Left ventricle myocardium superior (tissue), 1 donor: Measurements from ENCODE around the gene QSER1. TPM values are rescaled to one million over a fixed set of nuclear protein-coding genes. Genes with fewer than 3 reads are reported as not detected.
"Not testable (repeated sequence)": the region's sequence is repeated elsewhere in the genome, so short reads cannot be mapped to it uniquely, and the experiment has no call there.

ENCODE experiments used
- ATAC-seq: fragments of 200-7000 bp; cut with Tn5 transposase; one replicate; pipeline ENCODE4 v1.9.1; 2020; ENCODE audit warnings: mild to moderate bottlenecking, moderate library complexity
- DNase-seq: peaks from one replicate; pipeline ENCODE4 v3.0.0-alpha.2; 2020
- intact Hi-C: fragments of 100-400 bp; cut with micrococcal nuclease; formaldehyde crosslinking; loops from one replicate; pipeline ENCODE4 v1.11.0; 2022
- long read RNA-seq: library from polyadenylated mRNA; unstranded; transcript quantifications from one replicate; pipeline ENCODE4 v2.0.0, GENCODE V29; 2021
- total RNA-seq: library from RNA; stranded (reverse); fragmentation: NEBNext Ultra II Directional; extraction: Animal tissue kit (Norgen Biotek cat#: 25700); gene quantifications from one replicate; pipeline ENCODE4 v1.2.1, GENCODE V29; 2021
- donor health status: DM: no; HTN: yes; CAD: no; lungs with severe emphysema.

QSER1 gene
- 16.5 TPM for total RNA-seq
- long read RNA-seq, partial matches to known transcripts, result 0 of 1 reads
- long read RNA-seq, other reads (novel, unspliced or antisense), result 1 of 1 reads

DNA sequence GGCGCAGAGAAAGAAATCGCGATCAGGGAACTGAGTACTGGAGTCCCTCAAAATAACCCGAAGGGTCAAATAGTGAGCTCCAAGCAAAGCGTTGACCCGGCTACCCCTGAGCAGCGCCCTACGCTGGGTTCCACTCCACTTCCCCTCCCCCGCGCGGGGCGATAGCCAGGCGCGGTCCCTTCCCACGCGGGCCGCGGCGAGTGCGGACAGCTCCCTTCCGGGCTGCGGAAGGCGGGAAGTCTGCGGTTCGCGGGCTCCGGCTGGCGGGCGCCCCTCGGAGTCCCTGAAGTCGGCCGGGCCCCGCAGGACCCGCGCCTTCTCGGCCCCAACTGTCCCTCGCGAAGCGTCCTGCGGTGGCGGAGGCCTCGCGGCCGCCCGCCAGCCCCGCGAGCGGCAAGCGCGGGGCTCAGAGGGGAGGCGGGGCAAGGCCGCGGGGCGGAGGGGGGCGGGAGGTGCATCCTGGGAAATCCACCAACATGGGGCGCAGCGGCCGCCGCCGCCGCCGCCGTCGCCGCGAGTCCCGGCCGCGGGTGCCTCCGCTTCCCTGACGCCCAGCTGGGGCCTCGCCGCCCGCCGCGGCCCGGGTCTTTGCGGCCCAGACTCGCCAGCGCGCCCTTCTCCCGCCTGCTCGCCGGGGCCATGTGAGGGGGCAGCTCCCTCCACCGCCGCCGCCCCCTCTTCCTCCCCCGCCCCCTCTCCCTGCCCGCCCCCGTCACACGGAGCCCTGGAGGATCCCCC is at the start of gene QSER1:
TSS of gene QSER1 (plus strand) at position 457 of the 738 bp plus-strand sequence. CDS start 315 bp downstream, outside the sequence.
- DNase-seq, result peak; percentile 84
- intact Hi-C loops, result no loop called here
- ATAC-seq, result peak; percentile 92

DNA sequence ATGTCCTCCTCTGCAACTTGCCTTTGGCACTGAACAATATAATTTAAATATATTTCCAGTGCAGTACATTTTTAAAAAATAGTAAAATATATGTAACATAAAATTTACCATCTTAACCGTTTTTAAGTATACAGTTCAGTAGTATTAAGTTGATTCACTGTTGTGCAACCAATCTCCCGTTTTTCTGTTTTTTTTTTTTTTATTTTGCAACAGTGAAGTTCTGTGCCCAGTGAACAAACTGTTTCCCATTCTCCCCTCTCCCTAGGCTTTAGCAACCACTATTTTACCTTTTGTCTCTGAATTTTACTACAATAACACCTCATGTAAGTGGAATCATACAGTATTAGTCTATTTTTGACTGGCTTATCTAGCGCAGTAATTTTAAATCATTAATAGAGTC is 49.1 kb upstream of the QSER1 start:
- intact Hi-C loops, result no loop called here
- DNase-seq (no peak), ATAC-seq (no peak)

DNA sequence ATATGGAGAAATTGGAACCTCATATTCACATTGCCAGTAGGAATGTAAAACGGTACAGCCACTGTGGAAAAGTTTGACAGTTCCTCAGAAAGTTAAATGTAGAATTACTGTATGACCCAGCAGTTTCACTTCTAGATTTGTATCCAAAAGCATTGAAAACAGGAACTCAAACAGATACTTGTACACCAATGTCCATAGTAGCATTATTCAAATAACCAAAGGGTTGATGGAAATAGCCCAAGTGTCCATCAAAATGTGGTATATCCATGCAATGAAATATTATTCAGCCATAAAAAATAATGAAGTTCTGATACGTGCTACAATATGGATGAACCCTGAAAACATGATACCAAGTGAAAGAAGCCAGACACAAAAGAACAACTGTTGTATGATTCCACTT is 45.1 kb upstream of the QSER1 start:
- intact Hi-C loops, result no loop called here
- ATAC-seq (no peak), DNase-seq (no peak)

DNA sequence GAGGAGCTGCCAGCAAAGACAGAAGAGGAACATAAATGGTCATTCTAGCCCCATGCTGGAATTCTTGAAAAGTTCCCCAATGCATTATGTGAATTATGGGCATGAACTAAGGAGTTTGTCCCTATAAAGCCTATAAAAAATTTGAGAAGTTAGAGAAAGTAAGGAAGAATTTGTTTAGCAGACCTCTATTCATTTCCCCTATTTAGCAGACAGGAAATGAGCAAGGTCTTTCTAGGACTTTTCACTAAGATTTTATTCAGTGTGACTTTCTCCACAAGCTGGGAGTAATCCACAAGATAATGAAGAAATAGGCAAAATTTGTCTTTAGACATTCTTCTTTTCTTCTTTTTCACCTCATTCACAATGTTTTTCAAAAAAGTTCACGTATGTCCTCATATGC is 42.9 kb upstream of the QSER1 start:
- ATAC-seq, result no peak
- no peak for DNase-seq
- intact Hi-C loops, result no loop called here

DNA sequence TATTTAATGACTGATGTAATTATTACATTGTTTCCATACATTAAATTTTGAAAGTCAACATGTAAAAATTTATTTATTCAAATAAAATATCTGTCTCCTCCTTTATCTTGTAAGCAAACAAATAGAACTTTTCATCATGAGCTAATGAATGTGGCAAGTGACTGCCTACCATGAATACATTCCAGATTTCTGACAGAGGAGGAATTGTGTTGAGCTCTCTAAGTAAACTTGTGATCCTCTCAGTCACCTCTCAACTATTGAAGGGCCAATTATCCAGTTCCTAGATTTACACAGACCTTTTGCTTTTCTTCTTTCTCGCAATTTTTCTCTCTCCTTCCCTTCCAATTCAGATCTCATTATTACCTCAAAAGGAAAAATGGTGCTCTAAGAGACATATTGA is 41.4 kb upstream of the QSER1 start:
- no peak for DNase-seq
- intact Hi-C loops, result no loop called here
- ATAC-seq, result no peak

GRCh38 chr11:32852207-32852606 is 40.4 kb upstream of the QSER1 start:
- DNase-seq (no peak), ATAC-seq (no peak)
- intact Hi-C loops, result no loop called here

DNA sequence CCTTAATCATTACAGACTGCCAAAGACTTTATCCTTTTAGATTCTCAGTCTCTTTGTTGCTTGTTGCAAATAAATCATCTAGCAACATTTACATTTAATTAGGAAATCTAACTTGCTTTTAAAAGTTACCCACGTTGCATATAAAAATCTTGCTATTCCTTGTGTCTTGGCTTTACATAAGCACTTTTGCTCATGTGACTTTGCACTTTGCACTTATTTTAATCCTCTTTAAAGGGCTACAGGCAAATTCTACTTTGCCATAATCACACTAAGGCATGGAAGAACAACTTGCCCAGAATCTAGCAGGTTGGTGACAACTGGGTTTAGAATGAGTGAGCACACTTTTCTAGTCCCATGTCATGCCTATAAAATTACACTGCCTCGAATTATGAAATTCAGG is 37.0 kb upstream of the QSER1 start:
- DNase-seq, result no peak
- intact Hi-C loops, result no loop called here
- ATAC-seq, result no peak

GRCh38 chr11:32858731-32859130 is 33.9 kb upstream of the QSER1 start:
- intact Hi-C loops, result no loop called here
- ATAC-seq (no peak), DNase-seq (no peak)

- no peak for DNase-seq
- intact Hi-C loops, result no loop called here
- ATAC-seq, result no peak
Observed at GRCh38 chr11:32861850-32862577, 30.6 kb upstream of the QSER1 start.

GRCh38 chr11:32864555-32864954 is 28.1 kb upstream of the QSER1 start:
- ATAC-seq (no peak), DNase-seq (no peak)
- intact Hi-C loops, result no loop called here

DNA sequence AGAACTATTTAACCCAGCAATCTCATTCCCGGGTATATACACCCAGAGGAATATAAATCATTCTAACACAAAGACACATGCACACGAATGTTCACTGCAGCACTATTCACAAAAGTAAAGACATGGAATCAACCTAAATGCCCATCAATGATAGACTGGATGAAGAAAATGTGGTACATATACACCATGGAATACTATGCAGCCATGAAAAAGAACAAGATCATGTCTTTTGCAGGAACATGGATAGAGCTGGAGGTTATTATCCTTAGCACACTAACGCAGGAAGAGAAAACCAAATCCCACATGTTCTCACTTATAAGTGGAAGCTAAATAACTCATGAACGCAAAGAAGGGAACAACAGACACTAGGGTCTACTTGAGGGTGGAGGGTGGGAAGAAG is 23.9 kb upstream of the QSER1 start:
- DNase-seq, ATAC-seq, intact Hi-C loops: not testable (repeated sequence)

DNA sequence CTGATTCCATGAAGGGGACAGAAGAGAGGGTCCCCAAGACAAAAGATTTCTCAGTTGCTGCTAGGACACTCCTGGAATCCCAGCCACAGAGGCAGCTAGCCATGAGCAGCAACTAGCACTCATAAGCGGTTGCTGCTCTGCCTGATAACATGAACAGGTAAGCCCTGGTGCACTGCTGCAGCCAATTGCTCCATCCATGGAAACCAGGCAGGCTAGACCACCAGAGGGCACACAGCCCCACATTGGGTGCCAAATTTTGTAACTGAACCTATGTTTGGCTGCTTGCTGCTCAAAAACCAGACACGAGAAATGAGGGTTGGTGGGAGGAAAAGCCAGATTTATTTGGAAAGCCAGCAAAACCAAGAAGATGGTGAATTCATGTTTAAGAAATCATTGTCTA is 21.9 kb upstream of the QSER1 start:
- DNase-seq (no peak), ATAC-seq (no peak)
- intact Hi-C loops, result no loop called here

DNA sequence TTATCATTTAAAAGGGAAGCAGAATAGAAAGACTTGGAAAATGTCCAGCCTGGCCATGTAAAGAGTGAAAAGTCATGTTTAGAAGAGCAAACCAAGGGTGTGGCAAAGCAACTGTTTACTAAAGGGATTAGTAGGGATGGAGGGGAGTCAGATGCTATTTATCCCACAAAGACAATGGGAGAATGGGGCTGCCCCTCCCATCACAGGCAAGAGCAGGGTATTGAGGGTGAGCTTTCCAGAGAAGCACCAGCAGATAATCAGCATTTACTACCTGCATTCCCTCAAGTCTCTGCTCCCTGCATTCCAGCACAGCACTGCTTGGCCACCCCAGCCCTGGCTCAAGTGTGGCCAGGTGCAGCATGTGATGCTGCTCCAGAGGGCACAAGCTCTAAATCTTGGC is 18.5 kb upstream of the QSER1 start:
- DNase-seq, result no peak
- no peak for ATAC-seq
- intact Hi-C loops, result no loop called here

GRCh38 chr11:32881286-32881685 is 11.3 kb upstream of the QSER1 start:
- intact Hi-C loops, result no loop called here

DNA sequence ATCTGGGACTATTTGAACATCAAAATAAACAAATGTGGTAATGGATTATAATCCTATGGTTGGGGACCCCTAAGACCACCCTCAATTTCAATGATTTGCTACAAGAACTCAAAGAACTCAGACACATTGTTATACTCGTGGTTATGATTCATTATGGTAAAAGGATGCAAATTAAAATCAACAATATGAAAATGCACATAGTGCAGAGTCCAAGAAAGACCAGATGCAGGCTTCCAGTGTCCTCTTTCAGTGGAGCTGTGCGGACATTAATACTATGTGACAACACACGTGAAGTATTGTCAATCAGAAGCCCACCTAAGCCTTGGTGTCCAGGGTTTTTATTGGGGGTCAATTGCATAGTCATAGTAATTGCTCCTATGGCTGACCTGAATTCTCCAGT is 9.2 kb upstream of the QSER1 start:
- no peak for DNase-seq

More at GRCh38 chr11:32881286-32881685, 11.3 kb upstream of the QSER1 start:
- ATAC-seq, result no peak
- DNase-seq, result no peak

GRCh38 chr11:32884023-32884422 is 8.6 kb upstream of the QSER1 start:
- ATAC-seq, result no peak
- DNase-seq, result no peak
- intact Hi-C loops, result no loop called here

More for the DNA sequence above, 9.2 kb upstream of the QSER1 start:
- intact Hi-C loops, result no loop called here
- no peak for ATAC-seq

DNA sequence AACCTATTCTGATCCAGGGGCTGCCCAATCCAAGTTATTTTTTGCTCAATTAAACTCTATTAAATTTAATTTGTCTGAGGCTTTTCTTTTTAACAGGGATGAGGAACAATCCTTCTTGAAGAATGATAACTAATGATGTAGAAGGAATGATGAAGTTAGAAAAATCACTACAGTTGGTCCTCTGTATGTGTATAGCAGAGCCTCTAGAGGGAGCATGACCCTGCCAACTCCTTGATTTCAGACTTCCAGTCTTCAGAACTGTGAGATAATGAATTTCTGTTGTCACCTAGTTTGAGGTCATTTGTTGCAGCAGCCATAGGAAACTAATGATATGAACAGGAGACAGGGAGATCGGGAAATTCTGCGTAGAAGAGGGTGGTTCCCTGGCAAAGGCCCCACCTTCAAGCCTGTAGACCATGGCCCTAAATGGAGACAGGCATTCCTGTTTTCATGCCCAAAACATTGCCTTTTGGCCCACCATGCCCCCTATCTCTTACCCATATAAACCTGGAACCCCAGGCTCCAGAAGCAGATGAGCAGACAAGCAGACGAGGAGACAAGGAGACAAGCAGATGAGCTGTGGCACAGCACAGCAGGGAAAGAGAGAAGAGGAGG is 7.7 kb upstream of the QSER1 start:
- DNase-seq, result no peak
- ATAC-seq, result no peak
- intact Hi-C loops, result no loop called here

- no peak for ATAC-seq
- intact Hi-C loops, result no loop called here
- DNase-seq, result no peak
Observed at GRCh38 chr11:32885556-32885955, 7.1 kb upstream of the QSER1 start.

DNA sequence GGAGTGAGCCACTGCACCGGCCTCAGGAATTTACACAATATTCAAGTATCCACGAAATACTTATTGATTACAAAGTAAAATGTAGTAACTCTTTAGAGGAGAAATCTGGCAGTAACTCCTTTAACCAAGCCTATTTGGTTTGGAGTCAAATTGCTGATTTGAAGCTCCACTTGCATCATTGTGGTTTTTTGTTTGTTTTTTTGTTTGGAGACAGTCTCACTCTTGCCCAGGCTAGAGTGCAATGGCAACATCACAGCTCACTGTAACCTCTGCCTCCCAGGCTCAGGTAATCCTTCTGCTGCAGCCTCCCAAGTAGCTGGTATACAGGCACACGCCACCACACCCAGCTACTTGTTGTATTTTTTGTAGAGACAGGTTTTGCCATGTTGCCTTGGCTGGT is 6.4 kb upstream of the QSER1 start:
- DNase-seq (no peak), ATAC-seq (no peak)
- intact Hi-C loops, result no loop called here

GRCh38 chr11:32887707-32888383 is 4.8 kb upstream of the QSER1 start:
- intact Hi-C loops, ATAC-seq, DNase-seq: not testable (repeated sequence)
